HepG2 (cell line): ENCODE measurements around the gene SMG5. TPM values are rescaled to one million over a fixed set of nuclear protein-coding genes. Genes with fewer than 3 reads are reported as not detected.

Experiments
- ADNP ChIP-seq: sonication (generic); formaldehyde crosslinking; IDR thresholded peaks from 2 replicates; pipeline ENCODE4 v1.4.0; 2020; ENCODE audit warnings: missing genetic modification reagents
- ARNT2 ChIP-seq: sonication (generic); formaldehyde crosslinking; IDR thresholded peaks from 2 replicates; pipeline ENCODE4 v1.8.0; 2022; ENCODE audit warnings: mild to moderate bottlenecking, low read depth, missing genetic modification reagents, moderate library complexity
- BCL6 ChIP-seq: IDR thresholded peaks from 2 replicates; pipeline ENCODE4 v1.6.1; 2016; ENCODE audit warnings: missing genetic modification reagents, missing compliant biosample characterization
- CBFB ChIP-seq: sonication (generic); formaldehyde crosslinking; IDR thresholded peaks from 2 replicates; pipeline ENCODE4 v1.4.0; 2020; ENCODE audit warnings: missing genetic modification reagents
- CENPT ChIP-seq: sonication (generic); formaldehyde crosslinking; IDR thresholded peaks from 2 replicates; pipeline ENCODE4 v1.8.0; 2022; ENCODE audit warnings: low read depth, mild to moderate bottlenecking, moderate library complexity, missing genetic modification reagents
- FOXO4 ChIP-seq: sonication (generic); formaldehyde crosslinking; conservative IDR thresholded peaks from 2 replicates; pipeline ENCODE4 v1.8.1; 2023; ENCODE audit warnings: missing genetic modification reagents
- NONO ChIP-seq, 2 experiments: fragments of 450-650 bp in 1 of 2; sonication (generic) in 1 of 2; formaldehyde crosslinking in 1 of 2; IDR thresholded peaks in 1 of 2; conservative IDR thresholded peaks in 1 of 2; 2 replicates each; pipeline versions ENCODE4 v1.6.1 to v1.8.0; 2017 to 2022; ENCODE audit warnings: mild to moderate bottlenecking in 1 of 2, missing genetic modification reagents in 1 of 2, moderate library complexity in 1 of 2
- ZBED4 ChIP-seq: sonication (generic); formaldehyde crosslinking; IDR thresholded peaks from 2 replicates; pipeline ENCODE4 v1.4.0; 2020; ENCODE audit warnings: missing genetic modification reagents, borderline replicate concordance
- ZFP62 ChIP-seq: sonication (generic); formaldehyde crosslinking; IDR thresholded peaks from 2 replicates; pipeline ENCODE4 v1.4.0; 2020; ENCODE audit warnings: missing genetic modification reagents
- ZNF124 ChIP-seq: sonication (generic); formaldehyde crosslinking; IDR thresholded peaks from 2 replicates; pipeline ENCODE4 v1.4.0; 2020; ENCODE audit warnings: missing genetic modification reagents
- ZNF256 ChIP-seq: sonication (generic); formaldehyde crosslinking; conservative IDR thresholded peaks from 2 replicates; pipeline ENCODE4 v1.4.0; 2020; ENCODE audit warnings: missing genetic modification reagents
- ZNF589 ChIP-seq: sonication (generic); formaldehyde crosslinking; conservative IDR thresholded peaks from 2 replicates; pipeline ENCODE4 v1.8.0; 2022; ENCODE audit warnings: mild to moderate bottlenecking, moderate library complexity, missing genetic modification reagents
- polyA plus RNA-seq, 8 experiments: library from polyadenylated mRNA; depleted of rRNA in 3 of 8; stranded (reverse) in 7 of 8; unstranded in 1 of 8; fragments of >200 nt; fragmentation: Illumina TruSeq in 4 of 8; extraction: Trizol in 4 of 8; gene quantifications; 2 replicates each; pipeline versions ENCODE4 v1.2.1 to v1.2.3, GENCODE V29; 2011 to 2016; ENCODE audit warnings: low read depth in 4 of 8, missing spikeins in 1 of 8, mixed read lengths in 1 of 8; ENCODE audit not compliant: insufficient read depth in 1 of 8
- total RNA-seq, 5 experiments: library from RNA; depleted of rRNA; stranded (reverse); fragments of >200 nt; fragmentation: Illumina TruSeq; extraction: Trizol; gene quantifications; 2 replicates each; pipeline ENCODE4 v1.2.3, GENCODE V29; 2016; ENCODE audit warnings: low read depth in 1 of 5
- TF ChIP-seq, protein P1 (sequence below): sonication (generic); formaldehyde crosslinking; IDR thresholded peaks from 2 replicates; pipeline ENCODE4 v1.8.1; 2023; ENCODE audit warnings: mild to moderate bottlenecking, missing genetic modification reagents, borderline replicate concordance
- TF ChIP-seq, protein P2 (sequence below): sonication (generic); formaldehyde crosslinking; IDR thresholded peaks from 2 replicates; pipeline ENCODE4 v1.4.0; 2020; ENCODE audit warnings: missing genetic modification reagents
- TF ChIP-seq, protein P3 (sequence below): sonication (generic); formaldehyde crosslinking; IDR thresholded peaks from 2 replicates; pipeline ENCODE4 v1.5.0; 2020; ENCODE audit warnings: missing genetic modification reagents
- TF ChIP-seq, protein P4 (sequence below): sonication (generic); formaldehyde crosslinking; IDR thresholded peaks from 2 replicates; pipeline ENCODE4 v1.4.0; 2020; ENCODE audit warnings: missing genetic modification reagents

Gene SMG5
- total and polyA plus RNA-seq, 2 of the 13 experiments (the other 11 are each of a cell fraction or from before 2014, with no cell fraction given), result 50.5 to 84.0 TPM

DNA sequence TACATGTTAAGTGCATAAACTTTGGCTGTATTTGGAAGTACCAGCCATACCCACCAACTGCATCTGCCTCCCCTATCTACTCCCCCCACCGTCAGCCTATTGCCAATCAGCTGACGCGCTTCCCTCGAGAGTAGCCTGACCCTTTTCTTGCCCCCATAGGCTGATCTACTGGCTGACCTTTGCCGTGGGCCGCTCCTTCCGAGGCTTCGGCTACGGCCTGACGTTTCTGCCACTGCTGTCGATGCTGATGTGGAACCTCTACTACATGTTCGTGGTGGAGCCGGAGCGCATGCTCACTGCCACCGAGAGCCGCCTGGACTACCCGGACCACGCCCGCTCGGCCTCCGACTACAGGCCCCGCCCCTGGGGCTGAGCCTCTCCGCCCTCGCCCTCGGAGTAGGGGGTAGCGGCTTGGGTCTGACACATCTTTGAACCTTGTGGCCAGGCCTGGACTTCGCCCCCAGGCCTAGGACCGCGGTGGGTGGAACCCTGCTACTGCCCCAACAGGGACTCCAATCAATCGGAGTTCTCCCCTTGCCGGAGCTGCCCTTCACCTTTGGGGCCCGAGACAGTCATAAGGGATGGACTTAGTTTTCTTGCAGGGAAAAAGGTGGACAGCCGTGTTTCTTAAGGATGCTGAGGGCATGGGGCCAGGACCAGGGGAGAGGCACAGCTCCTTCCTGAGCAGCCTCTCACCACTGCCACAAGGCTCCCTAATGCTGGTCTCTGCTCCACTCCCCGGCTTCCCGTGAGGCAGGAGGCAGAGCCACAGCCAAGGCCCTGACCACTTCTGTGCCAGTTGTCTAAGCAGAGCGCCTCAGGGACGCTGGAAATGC, 8.8 kb upstream of the SMG5 start (continued):
- TF ChIP-seq, protein P1, sequence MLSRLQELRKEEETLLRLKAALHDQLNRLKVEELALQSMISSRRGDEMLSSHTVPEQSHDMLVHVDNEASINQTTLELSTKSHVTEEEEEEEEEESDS (CRISPR knock-in tag), result no peak
- TF ChIP-seq CENPT (CRISPR knock-in tag) (no peak), NONO (IDR thresholded peaks at IDR 0.05) (no peak), NONO (CRISPR knock-in tag; conservative IDR thresholded peaks at IDR 0.05) (peak; percentile 83), ZFP62 (CRISPR knock-in tag) (no peak), ZBED4 (peak; percentile 55; the same call in 1 of the 2 replicates), BCL6 (CRISPR knock-in tag) (peak; percentile 68; the same call in 1 of the 2 replicates), ADNP (CRISPR knock-in tag) (no peak), ZNF589 (CRISPR knock-in tag) (0 out of 2 replicates have a peak, but pooled peaks have one; percentile 60), ZNF256 (CRISPR knock-in tag) (no peak), FOXO4 (CRISPR knock-in tag) (no peak), ARNT2 (CRISPR knock-in tag) (no peak), ZNF124 (CRISPR knock-in tag) (no peak), CBFB (peak; percentile 82)
- TF ChIP-seq, protein P2, sequence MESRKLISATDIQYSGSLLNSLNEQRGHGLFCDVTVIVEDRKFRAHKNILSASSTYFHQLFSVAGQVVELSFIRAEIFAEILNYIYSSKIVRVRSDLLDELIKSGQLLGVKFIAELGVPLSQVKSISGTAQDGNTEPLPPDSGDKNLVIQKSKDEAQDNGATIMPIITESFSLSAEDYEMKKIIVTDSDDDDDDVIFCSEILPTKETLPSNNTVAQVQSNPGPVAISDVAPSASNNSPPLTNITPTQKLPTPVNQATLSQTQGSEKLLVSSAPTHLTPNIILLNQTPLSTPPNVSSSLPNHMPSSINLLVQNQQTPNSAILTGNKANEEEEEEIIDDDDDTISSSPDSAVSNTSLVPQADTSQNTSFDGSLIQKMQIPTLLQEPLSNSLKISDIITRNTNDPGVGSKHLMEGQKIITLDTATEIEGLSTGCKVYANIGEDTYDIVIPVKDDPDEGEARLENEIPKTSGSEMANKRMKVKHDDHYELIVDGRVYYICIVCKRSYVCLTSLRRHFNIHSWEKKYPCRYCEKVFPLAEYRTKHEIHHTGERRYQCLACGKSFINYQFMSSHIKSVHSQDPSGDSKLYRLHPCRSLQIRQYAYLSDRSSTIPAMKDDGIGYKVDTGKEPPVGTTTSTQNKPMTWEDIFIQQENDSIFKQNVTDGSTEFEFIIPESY (CRISPR knock-in tag), result no peak
- TF ChIP-seq, protein P3, sequence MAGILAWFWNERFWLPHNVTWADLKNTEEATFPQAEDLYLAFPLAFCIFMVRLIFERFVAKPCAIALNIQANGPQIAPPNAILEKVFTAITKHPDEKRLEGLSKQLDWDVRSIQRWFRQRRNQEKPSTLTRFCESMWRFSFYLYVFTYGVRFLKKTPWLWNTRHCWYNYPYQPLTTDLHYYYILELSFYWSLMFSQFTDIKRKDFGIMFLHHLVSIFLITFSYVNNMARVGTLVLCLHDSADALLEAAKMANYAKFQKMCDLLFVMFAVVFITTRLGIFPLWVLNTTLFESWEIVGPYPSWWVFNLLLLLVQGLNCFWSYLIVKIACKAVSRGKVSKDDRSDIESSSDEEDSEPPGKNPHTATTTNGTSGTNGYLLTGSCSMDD (CRISPR knock-in tag), result no peak
- TF ChIP-seq, protein P4, sequence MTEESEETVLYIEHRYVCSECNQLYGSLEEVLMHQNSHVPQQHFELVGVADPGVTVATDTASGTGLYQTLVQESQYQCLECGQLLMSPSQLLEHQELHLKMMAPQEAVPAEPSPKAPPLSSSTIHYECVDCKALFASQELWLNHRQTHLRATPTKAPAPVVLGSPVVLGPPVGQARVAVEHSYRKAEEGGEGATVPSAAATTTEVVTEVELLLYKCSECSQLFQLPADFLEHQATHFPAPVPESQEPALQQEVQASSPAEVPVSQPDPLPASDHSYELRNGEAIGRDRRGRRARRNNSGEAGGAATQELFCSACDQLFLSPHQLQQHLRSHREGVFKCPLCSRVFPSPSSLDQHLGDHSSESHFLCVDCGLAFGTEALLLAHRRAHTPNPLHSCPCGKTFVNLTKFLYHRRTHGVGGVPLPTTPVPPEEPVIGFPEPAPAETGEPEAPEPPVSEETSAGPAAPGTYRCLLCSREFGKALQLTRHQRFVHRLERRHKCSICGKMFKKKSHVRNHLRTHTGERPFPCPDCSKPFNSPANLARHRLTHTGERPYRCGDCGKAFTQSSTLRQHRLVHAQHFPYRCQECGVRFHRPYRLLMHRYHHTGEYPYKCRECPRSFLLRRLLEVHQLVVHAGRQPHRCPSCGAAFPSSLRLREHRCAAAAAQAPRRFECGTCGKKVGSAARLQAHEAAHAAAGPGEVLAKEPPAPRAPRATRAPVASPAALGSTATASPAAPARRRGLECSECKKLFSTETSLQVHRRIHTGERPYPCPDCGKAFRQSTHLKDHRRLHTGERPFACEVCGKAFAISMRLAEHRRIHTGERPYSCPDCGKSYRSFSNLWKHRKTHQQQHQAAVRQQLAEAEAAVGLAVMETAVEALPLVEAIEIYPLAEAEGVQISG (CRISPR knock-in tag), result peak; percentile 83
